GM18517 (cell line): ENCODE results near the gene COL25A1.
"Not testable (repeated sequence)": the region's sequence is repeated elsewhere in the genome, so short reads cannot be mapped to it uniquely, and the experiment has no call there.

Experiments
- ATAC-seq: cut with Tn5 transposase; IDR thresholded peaks from one replicate; pipeline ENCODE4 v1.9.1; 2021; ENCODE audit warnings: mild to moderate bottlenecking, moderate library complexity; ENCODE audit not compliant: unreplicated experiment

The COL25A1 gene

GRCh38 chr4:108884596-108884995, 417.9 kb downstream of the COL25A1 start:
- ATAC-seq, result no peak

- no peak for ATAC-seq
Observed at GRCh38 chr4:108881986-108882385, 420.5 kb downstream of the COL25A1 start.

- no peak for ATAC-seq
Observed at GRCh38 chr4:108881190-108881589, 421.3 kb downstream of the COL25A1 start.

GRCh38 chr4:108878806-108879205, 423.7 kb downstream of the COL25A1 start:
- no peak for ATAC-seq

GRCh38 chr4:108877821-108878220, 424.6 kb downstream of the COL25A1 start:
- ATAC-seq, result no peak

GRCh38 chr4:108874806-108875205, 427.7 kb downstream of the COL25A1 start:
- no peak for ATAC-seq

- ATAC-seq, result not testable (repeated sequence)
Observed at GRCh38 chr4:108869970-108870369, 432.5 kb downstream of the COL25A1 start.

- no peak for ATAC-seq
Observed at GRCh38 chr4:108868606-108869227, 433.7 kb downstream of the COL25A1 start.

- no peak for ATAC-seq
Observed at GRCh38 chr4:108867476-108867875, 435.0 kb downstream of the COL25A1 start.

GRCh38 chr4:108861334-108861733, 441.1 kb downstream of the COL25A1 start:
- no peak for ATAC-seq

- no peak for ATAC-seq
Observed at GRCh38 chr4:108854786-108855185, 447.7 kb downstream of the COL25A1 start.

GRCh38 chr4:108852691-108853090, 449.8 kb downstream of the COL25A1 start:
- no peak for ATAC-seq

GRCh38 chr4:108851366-108851765, 451.1 kb downstream of the COL25A1 start:
- ATAC-seq, result no peak

GRCh38 chr4:108850219-108850649, 452.2 kb downstream of the COL25A1 start:
- peak; percentile 7 for ATAC-seq

- peak; percentile 82 for ATAC-seq
Observed at GRCh38 chr4:108849611-108850168, 452.8 kb downstream of the COL25A1 start.

GRCh38 chr4:108846568-108846967, 455.9 kb downstream of the COL25A1 start:
- no peak for ATAC-seq

GRCh38 chr4:108840426-108840975, 462.0 kb downstream of the COL25A1 start:
- no peak for ATAC-seq

- ATAC-seq, result no peak
Observed at GRCh38 chr4:108839333-108839732, 463.1 kb downstream of the COL25A1 start.

GRCh38 chr4:108838451-108838850, 464.0 kb downstream of the COL25A1 start:
- ATAC-seq, result no peak

GRCh38 chr4:108834835-108835384, 467.5 kb downstream of the COL25A1 start:
- no peak for ATAC-seq

- ATAC-seq, result no peak
Observed at GRCh38 chr4:108834166-108834834, 468.2 kb downstream of the COL25A1 start.

- no peak for ATAC-seq
Observed at GRCh38 chr4:108833046-108833445, 469.4 kb downstream of the COL25A1 start.
